Upper lobe of left lung (tissue), 4 donors: ENCODE data around the gene C19orf25.

Experiments used
- POLR2A ChIP-seq, 4 donors: fragments of 450-650 bp; IDR thresholded peaks; one replicate each; pipeline ENCODE4 v1.5.1; 2016 to 2017; ENCODE audit warnings: antibody characterized with exemption in 4 of 4, mild to moderate bottlenecking in 2 of 4
- TF ChIP-seq, protein P1 (sequence below), 6 experiments: fragments of 450-650 bp in 4 of 6; fragments of 200-600 bp in 2 of 6; sonication (generic) in 2 of 6; IDR thresholded peaks; one replicate each; pipeline ENCODE4 v1.5.1; 2016 to 2019; ENCODE audit warnings: antibody characterized with exemption in 6 of 6

GRCh38 chr19:1524972-1525325, 45.9 kb upstream of the C19orf25 start:
- TF ChIP-seq, protein P1, sequence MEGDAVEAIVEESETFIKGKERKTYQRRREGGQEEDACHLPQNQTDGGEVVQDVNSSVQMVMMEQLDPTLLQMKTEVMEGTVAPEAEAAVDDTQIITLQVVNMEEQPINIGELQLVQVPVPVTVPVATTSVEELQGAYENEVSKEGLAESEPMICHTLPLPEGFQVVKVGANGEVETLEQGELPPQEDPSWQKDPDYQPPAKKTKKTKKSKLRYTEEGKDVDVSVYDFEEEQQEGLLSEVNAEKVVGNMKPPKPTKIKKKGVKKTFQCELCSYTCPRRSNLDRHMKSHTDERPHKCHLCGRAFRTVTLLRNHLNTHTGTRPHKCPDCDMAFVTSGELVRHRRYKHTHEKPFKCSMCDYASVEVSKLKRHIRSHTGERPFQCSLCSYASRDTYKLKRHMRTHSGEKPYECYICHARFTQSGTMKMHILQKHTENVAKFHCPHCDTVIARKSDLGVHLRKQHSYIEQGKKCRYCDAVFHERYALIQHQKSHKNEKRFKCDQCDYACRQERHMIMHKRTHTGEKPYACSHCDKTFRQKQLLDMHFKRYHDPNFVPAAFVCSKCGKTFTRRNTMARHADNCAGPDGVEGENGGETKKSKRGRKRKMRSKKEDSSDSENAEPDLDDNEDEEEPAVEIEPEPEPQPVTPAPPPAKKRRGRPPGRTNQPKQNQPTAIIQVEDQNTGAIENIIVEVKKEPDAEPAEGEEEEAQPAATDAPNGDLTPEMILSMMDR (IDR thresholded peaks at IDR 0.05), result no peak
- no peak for TF ChIP-seq POLR2A (IDR thresholded peaks at IDR 0.05)
